PFSK-1 (cell line): ENCODE measurements around the gene FMNL3.

Experiments used
- POLR2AphosphoS5 ChIP-seq: IDR thresholded peaks from 2 replicates; pipeline ENCODE4 v1.6.1; 2012; ENCODE audit warnings: low read depth, mild to moderate bottlenecking, control low read depth, low read length, moderate library complexity
- SIN3A ChIP-seq: IDR thresholded peaks from 2 replicates; pipeline ENCODE4 v1.6.1; 2012; ENCODE audit warnings: mild to moderate bottlenecking, low read length, moderate library complexity, borderline replicate concordance; ENCODE audit not compliant: insufficient read depth
- TF ChIP-seq, protein P1 (sequence below), 2 experiments: IDR thresholded peaks; 2 replicates each; pipeline versions ENCODE4 v1.6.1 to v1.8.0; 2011 to 2012; ENCODE audit warnings: low read depth in 2 of 2, low read length in 2 of 2, control low read depth in 1 of 2, inconsistent platforms in 1 of 2, mild to moderate bottlenecking in 1 of 2, moderate library complexity in 1 of 2; ENCODE audit not compliant: insufficient read depth in 1 of 2

DNA sequence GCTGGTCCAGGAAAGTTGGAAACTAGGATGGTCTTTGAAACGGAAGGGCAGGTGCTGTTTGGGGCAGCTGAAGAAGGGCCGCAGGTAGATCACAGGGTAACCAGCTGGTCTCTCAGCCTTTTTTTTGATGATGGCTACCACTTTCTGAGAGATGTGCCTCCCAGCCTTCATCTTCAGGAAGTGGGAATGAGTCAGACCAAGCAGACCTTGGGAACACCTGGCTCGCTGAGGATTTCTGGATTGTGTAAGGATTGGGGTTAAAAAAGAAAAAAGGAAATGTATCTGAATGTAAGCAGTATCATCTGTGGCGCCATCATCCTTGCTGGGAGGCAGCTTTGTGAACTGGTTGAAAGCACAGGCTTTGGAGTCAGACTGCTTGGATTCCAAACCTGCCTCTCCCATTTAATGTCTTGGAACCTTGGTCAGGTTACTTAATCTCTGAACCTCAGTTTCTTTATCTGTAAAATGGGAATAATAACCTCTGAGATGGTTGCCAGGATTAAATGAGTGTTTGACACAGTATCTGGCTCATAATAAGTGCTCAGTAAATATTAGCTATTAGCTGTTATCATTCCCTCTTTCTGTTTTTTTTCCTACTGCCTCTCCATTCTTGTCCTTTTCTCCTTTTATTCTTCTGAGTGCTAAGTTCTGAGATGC lies 82.2 kb downstream of the FMNL3 start:
- TF ChIP-seq POLR2AphosphoS5 (no peak), SIN3A (no peak)
- TF ChIP-seq, protein P1, sequence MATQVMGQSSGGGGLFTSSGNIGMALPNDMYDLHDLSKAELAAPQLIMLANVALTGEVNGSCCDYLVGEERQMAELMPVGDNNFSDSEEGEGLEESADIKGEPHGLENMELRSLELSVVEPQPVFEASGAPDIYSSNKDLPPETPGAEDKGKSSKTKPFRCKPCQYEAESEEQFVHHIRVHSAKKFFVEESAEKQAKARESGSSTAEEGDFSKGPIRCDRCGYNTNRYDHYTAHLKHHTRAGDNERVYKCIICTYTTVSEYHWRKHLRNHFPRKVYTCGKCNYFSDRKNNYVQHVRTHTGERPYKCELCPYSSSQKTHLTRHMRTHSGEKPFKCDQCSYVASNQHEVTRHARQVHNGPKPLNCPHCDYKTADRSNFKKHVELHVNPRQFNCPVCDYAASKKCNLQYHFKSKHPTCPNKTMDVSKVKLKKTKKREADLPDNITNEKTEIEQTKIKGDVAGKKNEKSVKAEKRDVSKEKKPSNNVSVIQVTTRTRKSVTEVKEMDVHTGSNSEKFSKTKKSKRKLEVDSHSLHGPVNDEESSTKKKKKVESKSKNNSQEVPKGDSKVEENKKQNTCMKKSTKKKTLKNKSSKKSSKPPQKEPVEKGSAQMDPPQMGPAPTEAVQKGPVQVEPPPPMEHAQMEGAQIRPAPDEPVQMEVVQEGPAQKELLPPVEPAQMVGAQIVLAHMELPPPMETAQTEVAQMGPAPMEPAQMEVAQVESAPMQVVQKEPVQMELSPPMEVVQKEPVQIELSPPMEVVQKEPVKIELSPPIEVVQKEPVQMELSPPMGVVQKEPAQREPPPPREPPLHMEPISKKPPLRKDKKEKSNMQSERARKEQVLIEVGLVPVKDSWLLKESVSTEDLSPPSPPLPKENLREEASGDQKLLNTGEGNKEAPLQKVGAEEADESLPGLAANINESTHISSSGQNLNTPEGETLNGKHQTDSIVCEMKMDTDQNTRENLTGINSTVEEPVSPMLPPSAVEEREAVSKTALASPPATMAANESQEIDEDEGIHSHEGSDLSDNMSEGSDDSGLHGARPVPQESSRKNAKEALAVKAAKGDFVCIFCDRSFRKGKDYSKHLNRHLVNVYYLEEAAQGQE (IDR thresholded peaks at IDR 0.05; ENCODE audit: insufficient read depth in 1 of 2, low read depth in 2 of 2, low read length in 2 of 2) = no peak
